Activated CD4-positive, alpha-beta T cell treated with anti-CD3 and anti-CD28 coated beads, Interleukin-2, amount 50 U/mL, for 48 hours (primary cell): ENCODE results near the gene FILIP1L.

Experiments used
- DNase-seq, 2 experiments: peaks; one replicate each; pipeline ENCODE4 v3.0.0-alpha.2; 2020

The FILIP1L gene

GRCh38 chr3:100114413-100115030 is at the start of gene FILIP1L:
Gene FILIP1L (minus strand): TSS chr3:100114501.
- DNase-seq = no peak

DNA sequence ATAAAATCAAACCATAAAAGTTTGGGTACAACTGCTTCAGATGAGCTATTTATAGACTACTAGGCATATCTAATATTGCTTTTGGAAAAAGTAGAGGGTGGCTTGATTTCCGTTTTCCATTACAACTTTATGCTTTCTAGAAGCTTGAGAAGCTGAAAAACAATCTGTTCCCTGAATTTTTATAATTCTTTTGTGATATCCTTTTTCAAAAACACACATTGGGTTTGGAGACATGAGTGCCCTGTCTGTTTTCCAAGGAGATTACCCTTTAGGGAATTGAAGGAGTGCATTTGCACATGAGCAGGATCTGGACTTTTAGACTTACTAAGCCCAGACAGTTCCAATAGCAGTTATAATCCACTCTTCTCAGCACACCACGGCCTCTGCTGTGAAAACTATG is 49.5 kb upstream of the FILIP1L start:
- DNase-seq = no peak

DNA sequence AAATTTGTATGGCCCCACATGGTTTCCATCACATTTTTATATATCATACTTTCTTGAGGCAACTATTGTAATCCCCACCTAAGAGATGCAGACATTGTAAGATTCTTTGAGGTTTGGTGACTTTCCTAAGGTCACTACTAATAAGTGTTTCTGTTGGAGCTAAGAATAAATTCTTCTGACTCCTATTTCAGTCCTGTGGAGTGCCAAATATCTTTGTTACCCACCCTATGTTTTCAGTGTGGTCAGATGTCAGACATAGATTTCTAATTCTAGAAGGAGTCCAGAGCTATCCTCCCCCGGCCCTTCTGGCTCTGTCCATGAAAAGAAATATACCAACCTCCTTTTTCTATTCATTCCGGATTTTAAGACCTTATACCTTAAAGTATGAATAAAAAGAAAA is 46.2 kb upstream of the FILIP1L start:
- no peak for DNase-seq

DNA sequence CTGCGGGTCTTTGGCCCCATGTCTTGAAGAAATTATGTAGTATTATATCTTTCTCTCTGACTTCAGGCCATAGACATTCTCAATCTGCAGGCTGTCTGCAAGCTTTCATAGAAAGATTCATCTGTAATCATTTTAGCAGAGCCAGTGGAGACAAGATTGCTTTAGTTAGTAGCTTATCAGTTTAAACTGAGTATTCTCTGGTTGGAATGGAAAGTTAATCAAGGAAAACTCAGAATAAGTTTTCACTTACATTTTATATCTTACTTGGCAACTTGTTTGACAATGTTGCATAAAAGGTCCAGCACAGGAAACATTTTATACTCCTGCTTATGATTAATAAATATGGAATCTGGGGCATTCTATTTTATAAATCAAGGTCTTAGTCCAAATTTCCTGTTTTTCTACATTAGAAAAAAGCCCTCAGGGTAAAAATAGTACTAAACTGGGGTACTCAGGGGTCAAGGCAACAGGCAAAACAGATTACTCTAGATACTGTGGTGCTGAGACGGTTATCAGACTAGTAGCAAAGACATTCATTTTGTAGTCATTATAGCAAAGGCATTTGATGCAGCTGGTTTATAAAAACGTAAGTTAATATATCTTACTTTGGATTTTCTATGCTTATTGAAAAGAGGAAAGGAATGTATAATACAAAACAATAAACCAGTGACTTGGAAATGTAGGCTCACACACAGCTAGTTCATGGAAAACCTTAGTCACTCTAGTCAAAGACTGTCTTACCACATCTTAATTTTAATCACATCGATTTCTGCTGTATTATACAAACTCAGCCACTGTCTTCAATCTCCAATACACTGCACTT is 45.2 kb upstream of the FILIP1L start:
- DNase-seq = no peak

GRCh38 chr3:100158918-100159330 is 44.6 kb upstream of the FILIP1L start:
- DNase-seq = no peak

DNA sequence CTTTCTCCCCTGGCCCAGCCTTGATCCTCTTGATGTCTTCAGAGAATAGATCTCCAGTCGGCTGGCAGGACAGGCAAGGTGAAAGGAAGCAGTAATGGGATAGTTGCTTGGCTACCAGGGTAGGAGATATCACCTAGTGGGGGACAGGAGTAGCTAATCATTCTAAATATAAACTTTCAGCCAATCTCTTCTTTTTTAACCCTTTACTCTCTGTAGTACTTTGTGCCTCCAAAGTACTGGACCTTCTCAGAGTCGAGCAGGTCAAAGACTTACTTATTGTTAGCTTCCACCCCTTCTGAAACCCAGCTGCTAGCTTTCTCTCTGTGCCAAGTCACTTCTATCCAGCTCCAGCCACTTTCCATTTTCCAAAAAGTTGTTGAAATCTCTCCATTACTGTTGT is 43.4 kb upstream of the FILIP1L start:
- DNase-seq = no peak

- DNase-seq = no peak
Measured at GRCh38 chr3:100155590-100155989, 41.3 kb upstream of the FILIP1L start.

GRCh38 chr3:100155128-100155527 is 40.8 kb upstream of the FILIP1L start:
- no peak for DNase-seq

- DNase-seq = no peak
Measured at GRCh38 chr3:100154171-100154570, 39.9 kb upstream of the FILIP1L start.

- no peak for DNase-seq
Measured at GRCh38 chr3:100151024-100151707, 36.9 kb upstream of the FILIP1L start.

- DNase-seq = no peak
Measured at GRCh38 chr3:100150473-100150872, 36.2 kb upstream of the FILIP1L start.

DNA sequence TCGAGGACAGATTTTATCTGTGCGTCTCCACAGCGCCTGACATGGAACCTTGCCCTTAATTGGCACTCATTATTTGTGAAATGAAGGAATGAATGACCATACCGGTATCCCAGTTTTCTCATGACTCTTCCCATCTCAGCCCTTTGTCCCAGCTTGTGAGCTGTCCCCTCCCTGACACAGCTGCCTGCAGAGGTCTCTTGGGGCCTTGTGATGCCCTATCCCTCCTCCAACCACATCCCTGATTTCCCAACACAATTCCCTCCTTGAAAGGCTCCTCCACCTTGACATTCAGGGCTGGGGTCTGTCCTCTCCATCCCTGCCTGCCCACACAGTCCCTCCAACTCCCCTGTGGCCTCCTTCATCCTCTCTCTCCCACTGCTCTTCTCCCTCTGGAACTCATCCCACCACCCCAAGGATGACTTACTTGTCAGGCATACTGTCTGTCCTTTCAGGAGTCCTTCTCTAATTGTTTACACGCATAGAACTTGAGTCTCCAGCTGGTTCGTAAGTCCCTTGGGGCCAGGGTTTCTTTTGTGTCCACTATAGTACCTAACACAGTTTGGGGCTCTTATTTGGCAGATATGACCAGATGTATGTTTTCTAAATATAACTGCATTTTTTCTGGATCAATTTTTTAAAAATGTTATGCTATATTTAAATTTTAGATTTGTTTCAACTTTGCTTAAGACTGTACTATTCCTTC is 35.6 kb upstream of the FILIP1L start:
- DNase-seq = no peak

- DNase-seq = no peak
Measured at GRCh38 chr3:100149130-100149529, 34.8 kb upstream of the FILIP1L start.

DNA sequence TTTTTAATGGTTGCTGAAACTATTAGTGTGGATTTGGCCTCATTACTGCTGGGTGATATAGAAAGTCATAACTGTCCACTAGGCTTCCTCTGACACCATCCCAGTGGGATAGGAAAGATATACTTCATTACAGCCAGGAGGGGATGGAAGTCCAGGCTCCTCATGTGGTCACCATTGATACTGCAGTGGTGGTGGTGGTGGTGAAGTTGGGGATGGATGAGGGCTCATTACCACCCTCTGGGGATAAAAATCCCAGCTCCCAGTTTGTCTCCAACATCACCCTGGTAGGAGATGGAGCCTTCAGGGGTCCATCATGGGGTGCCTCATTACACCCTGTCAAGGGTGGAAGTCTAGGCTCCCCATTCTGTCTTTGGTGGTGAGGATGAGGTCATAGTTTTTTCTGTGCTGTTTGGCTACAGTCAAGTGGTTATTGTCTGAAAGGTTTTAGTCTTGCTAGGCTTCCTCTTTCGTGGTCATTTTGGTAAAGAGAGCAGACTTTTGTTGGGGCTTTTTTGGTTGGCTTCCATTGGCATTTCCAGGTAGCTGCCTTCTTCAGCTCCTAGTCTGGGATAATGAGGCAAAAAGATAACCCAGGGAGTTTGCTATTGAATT is 30.1 kb upstream of the FILIP1L start:
- no peak for DNase-seq

DNA sequence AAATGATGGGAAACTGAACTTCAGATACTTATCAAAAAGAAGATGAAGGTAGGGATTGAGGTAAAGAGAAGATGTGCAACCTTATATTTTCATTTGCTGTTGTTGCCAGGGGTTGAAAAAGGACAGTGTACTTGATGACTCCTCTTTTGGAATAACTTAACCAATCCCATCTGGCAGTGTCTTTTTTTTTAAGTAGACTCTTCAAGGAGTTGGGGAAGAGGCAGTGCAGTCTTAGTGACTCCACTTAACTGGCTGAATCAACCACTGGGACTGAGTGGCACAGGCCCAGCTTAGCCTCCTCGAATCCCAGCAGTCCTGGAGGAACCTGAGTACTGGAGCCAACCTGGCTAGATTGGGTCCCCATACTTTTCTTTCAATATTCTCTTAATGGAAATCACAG is 27.3 kb upstream of the FILIP1L start:
- DNase-seq = no peak

- no peak for DNase-seq
Measured at GRCh38 chr3:100140976-100141375, 26.7 kb upstream of the FILIP1L start.

DNA sequence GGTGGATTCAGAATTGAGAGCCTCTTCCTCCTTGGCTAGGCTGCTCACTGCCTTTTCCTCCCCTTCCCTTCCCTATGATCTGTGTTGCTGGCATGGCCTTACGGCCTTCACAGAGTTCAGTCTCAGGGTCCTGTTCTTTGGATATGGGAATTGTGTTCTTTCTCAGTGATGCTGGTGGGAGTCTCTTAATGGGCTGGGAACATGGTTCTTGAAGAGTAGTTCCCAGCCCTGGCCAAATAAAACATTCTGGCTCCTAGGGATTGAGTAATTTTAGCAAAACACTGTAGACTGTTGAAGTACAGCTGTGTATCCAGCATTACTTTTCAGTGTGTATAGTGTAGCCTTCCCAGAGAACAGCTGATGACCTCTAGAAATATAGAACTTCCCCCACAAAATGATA is 22.6 kb upstream of the FILIP1L start:
- no peak for DNase-seq

DNA sequence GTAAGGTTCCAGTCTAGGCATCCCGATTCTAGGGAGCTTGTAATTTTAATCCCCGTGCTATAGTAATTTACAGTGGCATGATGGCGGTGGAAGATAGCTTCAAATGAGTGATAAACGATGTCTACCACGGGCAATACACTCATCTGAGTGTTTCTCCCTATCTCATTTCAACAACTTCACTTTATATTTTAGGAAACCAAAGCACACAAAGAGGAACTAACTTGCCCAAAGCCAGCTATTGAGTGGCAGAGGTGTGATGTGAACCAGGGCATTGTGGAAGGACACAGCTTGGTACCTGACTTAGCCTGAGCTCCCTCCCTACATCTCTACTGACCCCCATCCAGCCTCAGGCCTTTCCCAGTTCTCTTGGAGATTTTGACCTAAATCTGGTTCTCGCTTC is 16.9 kb upstream of the FILIP1L start:
- DNase-seq = no peak

DNA sequence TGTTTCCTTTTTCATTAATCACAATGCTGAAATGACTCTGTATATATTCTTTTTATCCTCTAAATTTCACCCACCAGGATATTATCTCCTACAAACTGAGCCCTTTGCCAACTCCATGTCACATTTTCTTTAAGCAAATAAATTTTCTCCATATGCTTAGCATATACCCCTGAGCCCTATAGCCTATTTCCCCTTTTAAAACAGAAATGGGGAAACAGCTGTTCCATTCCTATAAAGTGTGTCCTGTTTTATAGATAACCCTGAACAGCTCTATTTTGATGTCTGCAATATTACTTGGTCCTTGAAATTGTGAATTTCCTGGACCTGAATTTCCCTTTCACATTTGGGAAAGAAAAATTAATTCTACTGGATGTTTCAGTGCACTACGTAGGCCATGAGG is 15.6 kb upstream of the FILIP1L start:
- no peak for DNase-seq

GRCh38 chr3:100128565-100128964 is 14.3 kb upstream of the FILIP1L start:
- DNase-seq = no peak

GRCh38 chr3:100127792-100128191 is 13.5 kb upstream of the FILIP1L start:
- DNase-seq = no peak

- no peak for DNase-seq
Measured at GRCh38 chr3:100125161-100125938, 11.0 kb upstream of the FILIP1L start.
